GM23248 (cell line): ENCODE data around the gene MYH6. TPM values are rescaled to one million over a fixed set of nuclear protein-coding genes. Genes with fewer than 3 reads are reported as not detected.
A peak's percentile ranks its signal among the peaks of the same experiment; 100 is the strongest.

Source experiments
- DNase-seq: peaks from one replicate; pipeline ENCODE4 v3.0.0-alpha.2; 2015
- H2AFZ ChIP-seq: fragments of 200-600 bp; sonication (generic); 2 replicates; pipeline ENCODE4 v1.6.1; 2016; ENCODE audit warnings: antibody characterized with exemption
- H3F3A ChIP-seq: fragments of 200-600 bp; sonication (generic); 2 replicates; pipeline ENCODE4 v1.6.1; 2016; ENCODE audit warnings: mild to moderate bottlenecking, antibody characterized with exemption, mixed run types; ENCODE audit not compliant: insufficient read depth
- H3K27ac ChIP-seq: fragments of 200-600 bp; sonication (generic); 2 replicates; pipeline ENCODE4 v1.5.1; 2016; ENCODE audit warnings: mild to moderate bottlenecking
- H3K27me3 ChIP-seq: fragments of 200-600 bp; sonication (generic); replicated peaks from 2 replicates; pipeline ENCODE4 v1.6.1; 2016; ENCODE audit warnings: mild to moderate bottlenecking; ENCODE audit not compliant: insufficient read depth
- H3K36me3 ChIP-seq: fragments of 200-600 bp; sonication (generic); 2 replicates; pipeline ENCODE4 v1.6.1; 2016; ENCODE audit warnings: low read depth, mild to moderate bottlenecking
- H3K4me1 ChIP-seq: fragments of 200-600 bp; sonication (generic); 2 replicates; pipeline ENCODE4 v1.6.1; 2016; ENCODE audit warnings: mild to moderate bottlenecking; ENCODE audit not compliant: insufficient read depth
- H3K4me2 ChIP-seq: fragments of 200-600 bp; sonication (generic); one replicate; pipeline ENCODE4 v1.6.1; 2016; ENCODE audit warnings: mild to moderate bottlenecking; ENCODE audit not compliant: unreplicated experiment
- H3K4me3 ChIP-seq: fragments of 200-600 bp; sonication (generic); 2 replicates; pipeline ENCODE4 v1.5.1; 2016; ENCODE audit warnings: mild to moderate bottlenecking
- H3K79me2 ChIP-seq: fragments of 200-600 bp; sonication (generic); 2 replicates; pipeline ENCODE4 v1.6.1; 2016; ENCODE audit warnings: mild to moderate bottlenecking; ENCODE audit not compliant: insufficient read depth
- H3K9ac ChIP-seq: fragments of 200-600 bp; sonication (generic); 2 replicates; pipeline ENCODE4 v1.6.1; 2016; ENCODE audit warnings: mild to moderate bottlenecking
- H3K9me2 ChIP-seq: fragments of 200-600 bp; sonication (generic); 2 replicates; pipeline ENCODE4 v1.6.1; 2016; ENCODE audit warnings: mixed run types, mild to moderate bottlenecking, moderate library complexity; ENCODE audit not compliant: insufficient read depth
- H3K9me3 ChIP-seq: fragments of 200-600 bp; sonication (generic); one replicate; pipeline ENCODE4 v1.6.1; 2017; ENCODE audit warnings: low read depth
- H4K20me1 ChIP-seq: fragments of 200-600 bp; sonication (generic); 2 replicates; pipeline ENCODE4 v1.6.0; 2016; ENCODE audit not compliant: insufficient read depth
- EZH2 ChIP-seq: fragments of 200-600 bp; sonication (generic); IDR thresholded peaks from 2 replicates; pipeline ENCODE4 v1.6.1; 2018; ENCODE audit warnings: antibody characterized with exemption, mild to moderate bottlenecking; ENCODE audit not compliant: insufficient read depth, poor library complexity, severe bottlenecking
- EZH2phosphoT487 ChIP-seq: fragments of 200-600 bp; sonication (generic); IDR thresholded peaks from 2 replicates; pipeline ENCODE4 v1.6.1; 2018; ENCODE audit warnings: antibody characterized with exemption, moderate library complexity, mild to moderate bottlenecking, low read depth; ENCODE audit not compliant: insufficient read depth
- WGBS, 2 experiments: methylation state at CpG; one replicate each; pipeline ENCODE4 v1.1.6; 2015 to 2017; ENCODE audit warnings: low lambda C conversion rate in 2 of 2, low coverage in 1 of 2; ENCODE audit errors: missing lambda C conversion rate in 2 of 2; 5-methylcytosine and 5-hydroxymethylcytosine counted together
- in situ Hi-C: fragments of 300-500 bp; cut with MboI; formaldehyde crosslinking; loops from 2 replicates; pipeline ENCODE4 v1.15.0; 2020
- polyA plus RNA-seq: library from polyadenylated mRNA; unstranded; fragments of >200 nt; fragmentation: Nextera tagmentation; extraction: Ambion mirVana; gene quantifications from 2 replicates; pipeline ENCODE4 v1.2.1, GENCODE V29; 2016
- total RNA-seq: library from RNA; depleted of rRNA; stranded (reverse); fragments of >200 nt; shearing (Covaris generic); gene quantifications from 2 replicates; pipeline ENCODE4 v1.2.3, GENCODE V29; 2014

Gene MYH6
- total and polyA plus RNA-seq, 2 experiments from 2014 or later, result not detected

DNA sequence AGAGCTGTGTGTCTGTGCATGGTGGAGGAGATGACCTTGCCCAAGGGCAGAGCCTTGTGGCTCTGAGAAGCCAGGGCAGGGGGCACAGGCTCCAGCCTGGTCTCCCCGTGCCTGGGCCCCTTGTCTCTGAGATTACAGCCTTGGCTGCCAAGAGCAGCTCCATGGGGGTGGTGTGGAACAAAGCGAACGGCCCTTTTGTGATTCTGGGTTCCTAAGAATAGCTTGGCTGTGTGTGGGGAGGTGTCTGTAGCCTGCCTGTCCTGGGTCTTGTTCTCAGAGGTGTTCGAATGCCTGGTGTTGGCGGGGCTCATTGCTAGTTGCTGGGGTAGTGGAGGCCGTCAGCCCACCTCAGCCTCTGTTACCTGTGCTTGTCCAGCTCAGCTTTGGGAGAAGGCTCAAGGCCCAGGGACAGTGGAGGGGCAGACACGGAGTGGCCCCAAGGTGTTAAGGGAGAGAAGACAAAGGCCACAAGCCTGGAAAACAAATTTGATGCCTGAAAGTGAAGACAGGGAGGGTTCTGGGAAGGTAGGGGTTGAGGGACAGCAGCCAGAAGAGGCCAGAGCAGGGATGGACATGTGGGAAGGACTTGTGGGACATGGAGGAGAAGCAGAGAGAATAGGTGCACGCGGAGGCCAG lies 34.8 kb upstream of the MYH6 start:
- in situ Hi-C loops, result no loop called here
- Histone ChIP-seq H3K9me2 (no peaks in the 10 kb centered on the region), H3K9me3 (no peaks in the 10 kb centered on the region), H3K4me1 (no peaks in the 10 kb centered on the region), H3K4me2 (no peak overlapping the region), H3K4me3 (no peak overlapping the region), H3K36me3 (no peaks in the 10 kb centered on the region), H3K9ac (no peak overlapping the region), H3K79me2 (no peaks in the 10 kb centered on the region), H3K27me3 (peaks cover 10% of the 10 kb centered on the region; the same call in 1 of the 2 replicates), H2AFZ (no peak overlapping the region), H3K27ac (no peak overlapping the region), H3F3A (no peaks in the 10 kb centered on the region), H4K20me1 (no peaks in the 10 kb centered on the region)
- no peak for DNase-seq
- TF ChIP-seq EZH2 (no peak), EZH2phosphoT487 (no peak)
- WGBS, 2 experiments, result 32 to 33% methylated on average over 9 of the region's 9 CpGs

DNA sequence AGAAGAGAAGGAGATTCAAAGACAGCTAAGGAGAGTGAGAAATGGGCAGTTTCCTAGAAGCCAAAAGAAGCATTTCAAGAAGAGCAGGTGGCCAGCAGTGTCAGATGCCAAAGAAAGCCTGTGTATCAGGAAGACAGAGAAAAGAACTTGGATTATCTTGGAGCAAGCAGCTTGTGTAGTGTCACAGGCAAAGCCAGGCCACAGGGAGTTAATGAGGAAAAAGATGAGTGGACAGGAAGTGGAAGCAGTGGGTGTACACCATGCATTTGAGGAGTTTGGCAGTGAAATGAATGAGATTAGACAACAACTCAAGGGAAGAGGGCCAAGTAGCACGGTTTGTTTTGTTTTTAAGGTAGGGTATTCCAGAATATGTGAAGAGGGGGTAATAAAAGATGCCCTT lies 33.0 kb upstream of the MYH6 start:
- peaks cover 10% of the 10 kb centered on the region; the same call in 1 of the 2 replicates for H3K27me3 ChIP-seq
- WGBS, 2 experiments, result 27 to 38% methylated on average over 1 of the region's 1 CpG
- no peaks in the 10 kb centered on the region for H3K9me2 ChIP-seq
- H3K4me3 ChIP-seq, result no peak overlapping the region
- no peaks in the 10 kb centered on the region for H3K36me3 ChIP-seq
- H3K27ac ChIP-seq, result no peak overlapping the region
- in situ Hi-C loops, result no loop called here
- no peaks in the 10 kb centered on the region for H3K4me1 ChIP-seq
- no peaks in the 10 kb centered on the region for H3K9me3 ChIP-seq
- H3K9ac ChIP-seq, result no peak overlapping the region
- TF ChIP-seq EZH2phosphoT487 (no peak), EZH2 (no peak)
- no peaks in the 10 kb centered on the region for H3F3A ChIP-seq
- peak; percentile 29 for DNase-seq
- no peak overlapping the region for H2AFZ ChIP-seq
- no peaks in the 10 kb centered on the region for H4K20me1 ChIP-seq
- no peaks in the 10 kb centered on the region for H3K79me2 ChIP-seq
- H3K4me2 ChIP-seq, result no peak overlapping the region

DNA sequence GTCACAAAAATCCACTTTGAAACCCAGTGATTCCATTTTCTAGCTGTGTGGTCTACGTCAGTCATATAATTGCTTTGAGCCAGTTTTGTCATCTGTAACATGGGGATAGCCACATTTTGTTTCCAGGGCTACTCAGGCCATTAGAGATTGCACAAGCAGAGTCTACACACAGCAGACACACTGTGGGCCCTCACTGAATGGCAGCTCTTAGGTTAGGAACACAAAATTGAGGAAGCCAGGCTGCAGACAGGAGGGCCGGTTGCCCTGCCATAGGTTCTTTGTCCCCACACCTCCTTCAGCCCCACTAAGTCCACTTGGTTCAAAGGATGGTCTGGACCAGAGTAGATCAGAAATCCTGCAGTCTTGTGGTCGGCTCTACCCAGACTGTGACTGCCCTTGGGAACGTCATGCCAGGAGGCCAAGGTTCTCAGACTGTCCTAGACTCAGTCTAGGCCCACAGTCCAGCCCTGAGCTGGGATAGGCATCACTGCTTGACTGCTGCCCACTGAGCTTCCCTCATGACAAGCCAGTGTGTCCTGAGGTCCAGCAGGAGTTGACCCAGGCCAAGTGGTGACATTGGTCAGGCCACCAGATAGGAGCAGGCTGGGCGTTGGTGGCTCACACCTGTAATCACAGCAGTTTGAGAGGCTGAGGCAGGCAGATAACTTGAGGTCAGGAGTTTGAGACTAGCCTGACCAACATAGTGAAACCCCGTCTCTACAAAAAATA lies 31.2 kb upstream of the MYH6 start:
- Histone ChIP-seq H3K27me3 (peaks cover 6% of the 10 kb centered on the region), H3K4me3 (no peak overlapping the region), H3K36me3 (no peaks in the 10 kb centered on the region), H3K4me2 (no peak overlapping the region), H3K4me1 (no peaks in the 10 kb centered on the region), H3K79me2 (no peaks in the 10 kb centered on the region), H4K20me1 (no peaks in the 10 kb centered on the region), H3K9ac (no peak overlapping the region), H3K27ac (no peak overlapping the region), H3K9me3 (no peaks in the 10 kb centered on the region), H2AFZ (no peak overlapping the region), H3K9me2 (no peaks in the 10 kb centered on the region), H3F3A (no peaks in the 10 kb centered on the region)
- TF ChIP-seq EZH2phosphoT487, result no peak
- TF ChIP-seq EZH2, result no peak
- WGBS, 2 experiments, result 35% methylated on average over 6 of the region's 6 CpGs
- no peak for DNase-seq
- in situ Hi-C loops, result no loop called here

DNA sequence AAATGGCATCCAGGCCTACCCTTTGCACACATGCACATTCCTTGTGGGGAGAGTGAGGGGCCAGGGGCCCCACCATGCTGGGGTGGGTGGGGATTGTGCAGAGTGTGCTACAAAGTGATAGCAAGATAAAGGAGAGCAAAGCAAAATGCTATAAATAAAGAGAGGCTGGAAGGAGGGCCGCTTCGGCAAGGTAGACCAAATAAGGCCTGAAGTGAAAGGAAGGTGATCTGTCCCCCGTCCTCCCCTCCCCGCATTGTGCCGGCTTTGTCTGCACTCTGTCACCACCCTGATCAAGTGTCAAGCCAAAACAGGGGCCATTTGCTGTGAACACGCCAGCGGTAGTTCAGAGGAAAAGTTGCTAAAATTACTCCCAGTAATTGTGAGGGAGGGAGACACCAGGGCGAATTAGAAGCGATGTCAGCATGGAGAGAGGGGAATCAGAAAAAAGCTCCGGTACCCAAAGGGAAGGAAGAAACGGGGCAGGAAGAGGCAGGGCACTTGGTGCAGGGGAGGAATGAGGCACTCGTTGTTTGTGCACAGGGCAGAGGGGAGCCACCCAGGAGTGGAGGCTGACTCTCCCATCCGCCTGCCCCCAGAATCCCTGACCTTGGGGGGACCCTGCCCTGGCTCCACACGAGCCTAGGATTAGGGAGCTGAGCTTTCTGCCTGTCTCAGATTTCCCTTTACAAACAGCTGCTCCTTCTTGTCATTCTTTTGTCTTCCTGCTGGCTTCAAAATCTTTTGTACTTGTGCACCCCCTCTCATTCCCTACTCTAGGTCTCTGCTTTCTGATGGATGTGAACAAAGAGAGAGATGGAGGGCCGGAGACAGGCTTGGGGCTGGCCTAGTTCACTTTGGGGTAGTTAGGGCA lies 30.3 kb upstream of the MYH6 start:
- H3K79me2 ChIP-seq, result no peaks in the 10 kb centered on the region
- DNase-seq, result no peak
- H3K9me2 ChIP-seq, result no peaks in the 10 kb centered on the region
- no peaks in the 10 kb centered on the region for H3K36me3 ChIP-seq
- H3K27ac ChIP-seq, result no peak overlapping the region
- 34 to 40% methylated on average over 15 of the region's 15 CpGs for WGBS, 2 experiments
- H3F3A ChIP-seq, result no peaks in the 10 kb centered on the region
- H4K20me1 ChIP-seq, result no peaks in the 10 kb centered on the region
- H3K9me3 ChIP-seq, result no peaks in the 10 kb centered on the region
- no peak overlapping the region for H3K4me3 ChIP-seq
- in situ Hi-C loops, result no loop called here
- no peak overlapping the region for H2AFZ ChIP-seq
- H3K4me1 ChIP-seq, result no peaks in the 10 kb centered on the region
- H3K9ac ChIP-seq, result no peak overlapping the region
- TF ChIP-seq EZH2phosphoT487, result no peak
- no peak for TF ChIP-seq EZH2
- no peaks in the 10 kb centered on the region; the same call in none of the 2 replicates for H3K27me3 ChIP-seq
- H3K4me2 ChIP-seq, result no peak overlapping the region
